ENCODE results near the gene KLF11.

KLF11 gene

GRCh38 chr2:10067330-10067729 is 24.0 kb downstream of the KLF11 start:
- DNase-seq, result no peak

- DNase-seq, result no peak
These were observed 24.5 kb downstream of the KLF11 start for GRCh38 chr2:10067881-10068280.

- no peak for DNase-seq
These were observed 27.8 kb downstream of the KLF11 start for GRCh38 chr2:10071176-10071575.

- no peak for DNase-seq
These were observed 28.2 kb downstream of the KLF11 start for GRCh38 chr2:10071595-10071994.

GRCh38 chr2:10072656-10073480 is 29.5 kb downstream of the KLF11 start:
- DNase-seq, result peak; percentile 76

- no peak for DNase-seq
These were observed 30.4 kb downstream of the KLF11 start for GRCh38 chr2:10073706-10074105.

- DNase-seq, result no peak
These were observed 31.8 kb downstream of the KLF11 start for GRCh38 chr2:10075101-10075500.

- no peak for DNase-seq
These were observed 32.3 kb downstream of the KLF11 start for GRCh38 chr2:10075571-10076209.

- no peak for DNase-seq
These were observed 33.2 kb downstream of the KLF11 start for GRCh38 chr2:10076511-10076910.

GRCh38 chr2:10076988-10077527 is 33.7 kb downstream of the KLF11 start:
- no peak for DNase-seq

GRCh38 chr2:10078001-10078400 is 34.7 kb downstream of the KLF11 start:
- no peak for DNase-seq

GRCh38 chr2:10078704-10079265 is 35.4 kb downstream of the KLF11 start:
- DNase-seq, result no peak

GRCh38 chr2:10079266-10079869 is 36.0 kb downstream of the KLF11 start:
- no peak for DNase-seq

- no peak for DNase-seq
These were observed 36.7 kb downstream of the KLF11 start, which contains the start of gene CYS1 for GRCh38 chr2:10079870-10080535. CYS1 (minus strand) TSS chr2:10080411; CDS start chr2:10080223, 188 bp downstream.

- peak; percentile 14 for DNase-seq
These were observed 37.4 kb downstream of the KLF11 start for GRCh38 chr2:10080536-10081304.

- DNase-seq, result no peak
These were observed 39.7 kb downstream of the KLF11 start for GRCh38 chr2:10083046-10083445.

GRCh38 chr2:10083692-10084211 is 40.4 kb downstream of the KLF11 start:
- DNase-seq, result no peak

- no peak for DNase-seq
These were observed 41.0 kb downstream of the KLF11 start for GRCh38 chr2:10084223-10084865.

GRCh38 chr2:10085043-10085667 is 41.8 kb downstream of the KLF11 start:
- DNase-seq, result no peak

- DNase-seq, result no peak
These were observed 42.3 kb downstream of the KLF11 start for GRCh38 chr2:10085668-10086059.

GRCh38 chr2:10086950-10087349 is 43.6 kb downstream of the KLF11 start:
- DNase-seq, result no peak
